AG10803 (cell line): ENCODE results near the gene FOXC2.

Experiments
- DNase-seq: peaks from one replicate; pipeline ENCODE4 v3.0.0; 2010; ENCODE audit warnings: low read depth
- H3K4me3 ChIP-seq: 2 replicates; pipeline ENCODE4 v1.5.1; 2011; ENCODE audit warnings: mild to moderate bottlenecking, low read length, control low read depth
- CTCF ChIP-seq: conservative IDR thresholded peaks from 2 replicates; pipeline ENCODE4 v1.5.1; 2011; ENCODE audit warnings: mild to moderate bottlenecking, low read length, control low read depth, inconsistent platforms

The FOXC2 gene

GRCh38 chr16:86578061-86578599, 11.5 kb downstream of the FOXC2 start, which contains the start of gene FOXL1:
Gene FOXL1 (plus strand): TSS chr16:86578549. CDS start chr16:86578724, 175 bp downstream.
- TF ChIP-seq CTCF, result no peak
- no peak for DNase-seq
- H3K4me3 ChIP-seq, result peak within 1 kb of the TSS; percentile 61

GRCh38 chr16:86578611-86579267, 12.1 kb downstream of the FOXC2 start:
- TF ChIP-seq CTCF, result no peak
- peak overlapping the region; percentile 57 for H3K4me3 ChIP-seq
- DNase-seq, result peak; percentile 71

- DNase-seq, result no peak
- TF ChIP-seq CTCF, result 0 out of 2 replicates have a peak, but pooled peaks have one; percentile 7
- H3K4me3 ChIP-seq, result peak overlapping the region; percentile 61
These were observed 12.8 kb downstream of the FOXC2 start for GRCh38 chr16:86579268-86580062.

- H3K4me3 ChIP-seq, result peak overlapping the region; percentile 61
- DNase-seq, result no peak
- no peak for TF ChIP-seq CTCF
These were observed 13.6 kb downstream of the FOXC2 start for GRCh38 chr16:86580063-86580790.

GRCh38 chr16:86580791-86581170, 14.2 kb downstream of the FOXC2 start:
- no peak for TF ChIP-seq CTCF
- H3K4me3 ChIP-seq, result peak overlapping the region; percentile 61
- DNase-seq, result no peak

GRCh38 chr16:86581458-86581857, 14.8 kb downstream of the FOXC2 start:
- no peak for TF ChIP-seq CTCF
- H3K4me3 ChIP-seq, result peak overlapping the region; percentile 13; the same call in 1 of the 2 replicates
- no peak for DNase-seq
